HG03565 (cell line): Measurements from ENCODE around the gene ASPA.

Source experiments
- ATAC-seq: cut with Tn5 transposase; IDR thresholded peaks from one replicate; pipeline ENCODE4 v1.9.1; 2021; ENCODE audit warnings: mild to moderate bottlenecking, moderate library complexity; ENCODE audit not compliant: unreplicated experiment

Gene ASPA

GRCh38 chr17:3532859-3533142 is 57.0 kb downstream of the ASPA start:
- ATAC-seq: no peak

GRCh38 chr17:3533752-3534151 is 58.0 kb downstream of the ASPA start:
- no peak for ATAC-seq

- no peak for ATAC-seq
Observed at GRCh38 chr17:3534881-3535252, 59.1 kb downstream of the ASPA start.

GRCh38 chr17:3535253-3535995 is 59.6 kb downstream of the ASPA start:
- ATAC-seq: no peak

GRCh38 chr17:3536716-3537115 is 60.9 kb downstream of the ASPA start:
- ATAC-seq: no peak

- no peak for ATAC-seq
Observed at GRCh38 chr17:3539881-3540540, 64.2 kb downstream of the ASPA start.

- ATAC-seq: no peak
Observed at GRCh38 chr17:3542410-3543088, 66.8 kb downstream of the ASPA start.

GRCh38 chr17:3543453-3543852 is 67.7 kb downstream of the ASPA start:
- ATAC-seq: no peak

GRCh38 chr17:3544365-3544764 is 68.6 kb downstream of the ASPA start:
- ATAC-seq: no peak

- ATAC-seq: no peak
Observed at GRCh38 chr17:3545151-3545550, 69.4 kb downstream of the ASPA start.

- ATAC-seq: no peak
Observed at GRCh38 chr17:3546521-3546920, 70.7 kb downstream of the ASPA start.

- ATAC-seq: no peak
Observed at GRCh38 chr17:3546997-3547396, 71.2 kb downstream of the ASPA start.

GRCh38 chr17:3547628-3548027 is 71.8 kb downstream of the ASPA start:
- no peak for ATAC-seq

- ATAC-seq: no peak
Observed at GRCh38 chr17:3549610-3550162, 73.9 kb downstream of the ASPA start.

GRCh38 chr17:3551189-3551588 is 75.4 kb downstream of the ASPA start:
- no peak for ATAC-seq

- ATAC-seq: no peak
Observed at GRCh38 chr17:3552916-3553315, 77.1 kb downstream of the ASPA start.
